Peyer's patch (tissue), 4 donors: Measurements from ENCODE around the gene DAAM1. TPM values are rescaled to one million over a fixed set of nuclear protein-coding genes. Genes with fewer than 3 reads are reported as not detected.

ENCODE experiments used
- DNase-seq, 3 donors: peaks; one replicate each; pipeline ENCODE4 v3.0.0-alpha.2; 2017 to 2019
- H3K27ac ChIP-seq, 4 donors: fragments of 200-600 bp; sonication (generic); one replicate each; pipeline ENCODE4 v1.5.1; 2016 to 2019
- H3K27me3 ChIP-seq, 2 donors: fragments of 200-600 bp; sonication (generic); one replicate each; pipeline ENCODE4 v1.5.1; 2019
- H3K36me3 ChIP-seq, 3 donors: fragments of 200-600 bp; sonication (generic); one replicate each; pipeline ENCODE4 v1.5.1; 2016 to 2019
- H3K4me1 ChIP-seq, 4 donors: fragments of 200-600 bp; sonication (generic); one replicate each; pipeline ENCODE4 v1.5.1; 2016 to 2019
- H3K4me3 ChIP-seq, 4 donors: fragments of 200-600 bp; sonication (generic); 1 replicate in 3 of 4; 2 replicates in 1 of 4; pipeline ENCODE4 v1.5.1; 2016 to 2019; ENCODE audit warnings: mild to moderate bottlenecking in 1 of 4
- H3K9me3 ChIP-seq, 4 donors: fragments of 200-600 bp; sonication (generic); one replicate each; pipeline ENCODE4 v1.5.1; 2016 to 2019; ENCODE audit warnings: mild to moderate bottlenecking in 1 of 4
- POLR2A ChIP-seq, 2 donors: fragments of 450-650 bp; IDR thresholded peaks; one replicate each; pipeline ENCODE4 v1.5.1; 2017; ENCODE audit warnings: antibody characterized with exemption in 2 of 2, mild to moderate bottlenecking in 2 of 2, moderate library complexity in 2 of 2
- total RNA-seq, 4 donors: library from RNA; depleted of rRNA; stranded (reverse); fragments of >200 nt; gene quantifications; one replicate each; pipeline ENCODE4 v1.1.0, GENCODE V29; 2016
- TF ChIP-seq, protein P1 (sequence below), 6 experiments: fragments of 450-650 bp in 4 of 6; fragments of 200-600 bp in 2 of 6; sonication (generic) in 1 of 6; IDR thresholded peaks; one replicate each; pipeline ENCODE4 v1.5.1; 2017 to 2019; ENCODE audit warnings: antibody characterized with exemption in 6 of 6, mild to moderate bottlenecking in 3 of 6, moderate library complexity in 1 of 6

Gene DAAM1
- total RNA-seq, 4 donors from 2014 or later, result 17.7 to 110 (median 61.7) TPM

DNA sequence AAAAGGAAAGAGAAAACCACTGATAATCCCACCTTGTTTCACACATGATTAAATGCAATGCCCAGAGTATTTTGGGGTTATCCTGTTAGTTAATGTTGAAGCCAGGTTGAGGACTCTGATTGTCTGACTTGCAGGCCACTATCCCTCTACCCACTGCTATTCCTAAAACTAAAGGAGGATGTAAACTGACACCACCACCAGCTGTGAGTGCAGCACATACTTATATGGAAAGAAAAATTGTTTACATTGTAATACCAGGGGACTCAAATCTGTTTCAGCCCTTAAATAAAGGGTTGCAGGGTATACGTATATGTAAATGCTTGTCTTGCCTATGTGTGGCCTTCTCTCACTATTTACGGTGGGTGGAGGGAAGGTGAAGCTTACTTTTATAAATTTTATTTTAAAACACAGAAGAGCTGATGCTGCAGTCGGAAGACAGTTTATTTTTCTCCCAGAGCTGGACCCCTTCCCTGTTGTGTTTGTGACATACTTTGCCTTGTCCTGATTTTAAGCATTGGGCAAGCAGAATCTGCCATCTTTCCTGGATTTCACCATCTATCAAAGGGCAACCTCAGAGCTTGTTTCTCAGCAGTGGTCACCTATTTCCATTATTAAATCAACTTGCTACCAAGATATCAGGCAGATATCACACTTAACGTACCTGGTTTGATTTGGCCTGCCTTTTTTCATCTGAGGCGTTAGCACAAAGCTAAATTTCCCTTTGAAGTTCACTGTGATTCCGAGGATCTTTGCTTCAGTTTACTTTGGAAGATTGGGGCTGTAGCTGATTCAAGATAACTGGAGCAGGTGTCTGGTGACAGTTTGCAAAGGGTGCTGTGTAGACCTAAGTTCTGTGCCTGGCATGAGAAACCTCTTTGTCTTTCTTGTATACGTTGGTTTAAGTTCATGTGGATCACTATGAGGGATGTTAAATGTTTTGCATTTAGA, 25.2 kb downstream of the DAAM1 start:
- no peak overlapping the region for H3K27ac ChIP-seq
- peaks cover 0 to 14% (median 0%) of the 10 kb centered on the region in 4 donors for H3K4me1 ChIP-seq
- no peak for TF ChIP-seq POLR2A (IDR thresholded peaks at IDR 0.05)
- TF ChIP-seq, protein P1, sequence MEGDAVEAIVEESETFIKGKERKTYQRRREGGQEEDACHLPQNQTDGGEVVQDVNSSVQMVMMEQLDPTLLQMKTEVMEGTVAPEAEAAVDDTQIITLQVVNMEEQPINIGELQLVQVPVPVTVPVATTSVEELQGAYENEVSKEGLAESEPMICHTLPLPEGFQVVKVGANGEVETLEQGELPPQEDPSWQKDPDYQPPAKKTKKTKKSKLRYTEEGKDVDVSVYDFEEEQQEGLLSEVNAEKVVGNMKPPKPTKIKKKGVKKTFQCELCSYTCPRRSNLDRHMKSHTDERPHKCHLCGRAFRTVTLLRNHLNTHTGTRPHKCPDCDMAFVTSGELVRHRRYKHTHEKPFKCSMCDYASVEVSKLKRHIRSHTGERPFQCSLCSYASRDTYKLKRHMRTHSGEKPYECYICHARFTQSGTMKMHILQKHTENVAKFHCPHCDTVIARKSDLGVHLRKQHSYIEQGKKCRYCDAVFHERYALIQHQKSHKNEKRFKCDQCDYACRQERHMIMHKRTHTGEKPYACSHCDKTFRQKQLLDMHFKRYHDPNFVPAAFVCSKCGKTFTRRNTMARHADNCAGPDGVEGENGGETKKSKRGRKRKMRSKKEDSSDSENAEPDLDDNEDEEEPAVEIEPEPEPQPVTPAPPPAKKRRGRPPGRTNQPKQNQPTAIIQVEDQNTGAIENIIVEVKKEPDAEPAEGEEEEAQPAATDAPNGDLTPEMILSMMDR (IDR thresholded peaks at IDR 0.05), result no peak
- no peak overlapping the region for H3K4me3 ChIP-seq
- H3K9me3 ChIP-seq, result no peaks in the 10 kb centered on the region
- no peak for DNase-seq
- H3K36me3 ChIP-seq, result no peaks in the 10 kb centered on the region
- H3K27me3 ChIP-seq, result no peaks in the 10 kb centered on the region

- Histone ChIP-seq H3K36me3 (no peaks in the 10 kb centered on the region), H3K27ac (no peak overlapping the region), H3K4me3 (no peak overlapping the region), H3K27me3 (no peaks in the 10 kb centered on the region), H3K4me1 (peaks cover 0 to 14% (median 0%) of the 10 kb centered on the region in 4 donors), H3K9me3 (no peaks in the 10 kb centered on the region)
- TF ChIP-seq, protein P1 (IDR thresholded peaks at IDR 0.05), result no peak
- no peak for DNase-seq
Observed at GRCh38 chr14:59214702-59215302, 26.3 kb downstream of the DAAM1 start.

DNA sequence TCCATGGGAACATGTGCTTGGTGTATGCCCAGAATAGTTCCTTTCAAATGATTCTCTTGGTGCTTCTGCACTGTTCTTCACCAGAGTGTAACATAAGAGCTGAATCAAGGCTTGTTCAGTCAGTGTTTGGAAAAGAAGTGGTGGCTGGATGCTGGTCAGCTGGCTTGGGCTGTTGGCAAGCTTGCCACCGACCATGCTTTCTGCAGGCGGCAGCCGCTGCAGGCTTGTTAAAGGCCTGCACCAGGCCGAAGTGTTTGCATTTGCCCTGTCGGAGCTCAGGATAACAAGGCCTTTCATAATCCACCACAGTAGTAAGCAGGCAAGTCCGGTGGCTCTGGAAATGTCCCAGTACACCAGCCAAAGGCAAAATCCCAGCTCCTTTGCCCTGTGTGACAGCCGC, 26.9 kb downstream of the DAAM1 start:
- no peaks in the 10 kb centered on the region for H3K36me3 ChIP-seq
- H3K9me3 ChIP-seq, result no peaks in the 10 kb centered on the region
- no peaks in the 10 kb centered on the region for H3K27me3 ChIP-seq
- H3K4me1 ChIP-seq, result peaks cover 0 to 14% (median 0%) of the 10 kb centered on the region in 4 donors
- TF ChIP-seq, protein P1 (IDR thresholded peaks at IDR 0.05), result no peak
- no peak for TF ChIP-seq POLR2A (IDR thresholded peaks at IDR 0.05)
- no peak overlapping the region for H3K27ac ChIP-seq
- H3K4me3 ChIP-seq, result no peak overlapping the region
- DNase-seq, result peak in 1 of 3 donors; percentile 51

- no peak overlapping the region for H3K4me3 ChIP-seq
Observed at GRCh38 chr14:59215757-59216156, 27.3 kb downstream of the DAAM1 start.

DNA sequence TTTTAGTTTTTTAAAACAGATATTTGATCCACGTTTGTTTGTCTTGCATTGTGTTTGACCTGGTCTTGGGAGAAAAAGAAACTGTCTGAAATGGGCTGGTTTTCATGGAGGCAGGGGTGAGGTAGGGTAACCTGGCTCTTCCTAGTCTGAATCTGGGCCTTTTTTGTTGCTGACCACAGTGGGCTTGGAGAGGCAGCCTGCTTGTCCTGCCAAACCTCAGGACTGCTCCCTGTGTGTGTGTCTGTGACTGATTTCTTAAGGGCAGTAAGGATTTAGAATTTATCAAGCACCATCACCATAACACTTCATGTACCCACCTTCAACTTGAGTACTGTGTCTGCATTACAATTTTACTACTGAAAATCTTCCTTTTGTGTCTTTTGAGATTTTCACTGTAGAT, 28.5 kb downstream of the DAAM1 start:
- Histone ChIP-seq H3K27me3 (no peaks in the 10 kb centered on the region), H3K4me1 (peaks cover 0 to 14% (median 0%) of the 10 kb centered on the region in 4 donors), H3K4me3 (no peak overlapping the region), H3K9me3 (no peaks in the 10 kb centered on the region), H3K27ac (no peak overlapping the region), H3K36me3 (no peaks in the 10 kb centered on the region)
- no peak for DNase-seq
- no peak for TF ChIP-seq POLR2A (IDR thresholded peaks at IDR 0.05)
- TF ChIP-seq, protein P1 (IDR thresholded peaks at IDR 0.05), result no peak

More at GRCh38 chr14:59215757-59216156, 27.3 kb downstream of the DAAM1 start:
- Histone ChIP-seq H3K4me1 (peaks cover 0 to 14% (median 0%) of the 10 kb centered on the region in 4 donors), H3K27ac (no peak overlapping the region), H3K27me3 (no peaks in the 10 kb centered on the region), H3K9me3 (no peaks in the 10 kb centered on the region), H3K36me3 (no peaks in the 10 kb centered on the region)
- TF ChIP-seq, protein P1 (IDR thresholded peaks at IDR 0.05), result no peak
- TF ChIP-seq POLR2A (IDR thresholded peaks at IDR 0.05), result no peak
- DNase-seq, result no peak
